Measurements from ENCODE around the gene ARHGEF1.
"Not testable (repeated sequence)": the region's sequence is repeated elsewhere in the genome, so short reads cannot be mapped to it uniquely, and the experiment has no call there.

The ARHGEF1 gene

GRCh38 chr19:41906271-41906670, 23.3 kb downstream of the ARHGEF1 start:
- no peak for DNase-seq

GRCh38 chr19:41906916-41907680, 24.1 kb downstream of the ARHGEF1 start:
- no peak for DNase-seq

- DNase-seq = no peak
These were observed 25.1 kb downstream of the ARHGEF1 start for GRCh38 chr19:41907994-41908615.

GRCh38 chr19:41908724-41909464, 25.9 kb downstream of the ARHGEF1 start:
- no peak for DNase-seq

- no peak for DNase-seq
These were observed 26.7 kb downstream of the ARHGEF1 start for GRCh38 chr19:41909706-41910105.

GRCh38 chr19:41910240-41910991, 27.4 kb downstream of the ARHGEF1 start:
- DNase-seq = no peak

GRCh38 chr19:41910992-41911888, 28.3 kb downstream of the ARHGEF1 start:
- no peak for DNase-seq

GRCh38 chr19:41911889-41912731, 29.1 kb downstream of the ARHGEF1 start:
- no peak for DNase-seq

GRCh38 chr19:41912899-41913537, 30.0 kb downstream of the ARHGEF1 start:
- DNase-seq = no peak

- no peak for DNase-seq
These were observed 30.8 kb downstream of the ARHGEF1 start for GRCh38 chr19:41913538-41914423.

GRCh38 chr19:41914424-41914834, 31.4 kb downstream of the ARHGEF1 start:
- DNase-seq = not testable (repeated sequence)

- no peak for DNase-seq
These were observed 32.2 kb downstream of the ARHGEF1 start for GRCh38 chr19:41915021-41915775.

GRCh38 chr19:41915776-41916414, 32.9 kb downstream of the ARHGEF1 start:
- no peak for DNase-seq

GRCh38 chr19:41917676-41918075, 34.7 kb downstream of the ARHGEF1 start:
- DNase-seq = no peak

- no peak for DNase-seq
These were observed 35.1 kb downstream of the ARHGEF1 start for GRCh38 chr19:41918095-41918494.

GRCh38 chr19:41918653-41919244, 35.8 kb downstream of the ARHGEF1 start:
- DNase-seq = no peak

- no peak for DNase-seq
These were observed 37.1 kb downstream of the ARHGEF1 start for GRCh38 chr19:41919948-41920712.

All from NCI-H1930 (cell line).